Gastroesophageal sphincter (tissue), 3 donors: ENCODE results near the gene TUBGCP6.

Experiments
- POLR2A ChIP-seq, 2 donors: fragments of 450-650 bp; IDR thresholded peaks; one replicate each; pipeline ENCODE4 v1.6.1; 2017; ENCODE audit warnings: antibody characterized with exemption in 2 of 2, mild to moderate bottlenecking in 2 of 2, moderate library complexity in 1 of 2
- POLR2AphosphoS5 ChIP-seq: sonication (generic); formaldehyde crosslinking; IDR thresholded peaks from one replicate; pipeline ENCODE4 v1.6.1; 2017; ENCODE audit warnings: antibody characterized with exemption
- TF ChIP-seq, protein P1 (sequence below), 4 experiments: fragments of 200-600 bp in 2 of 4; fragments of 450-650 bp in 2 of 4; sonication (generic) in 1 of 4; IDR thresholded peaks; one replicate each; pipeline ENCODE4 v1.5.1; 2017 to 2019; ENCODE audit warnings: antibody characterized with exemption in 4 of 4, mild to moderate bottlenecking in 2 of 4, moderate library complexity in 2 of 4

GRCh38 chr22:50244420-50245213 is at the start of gene TUBGCP6:
- TF ChIP-seq, protein P1, sequence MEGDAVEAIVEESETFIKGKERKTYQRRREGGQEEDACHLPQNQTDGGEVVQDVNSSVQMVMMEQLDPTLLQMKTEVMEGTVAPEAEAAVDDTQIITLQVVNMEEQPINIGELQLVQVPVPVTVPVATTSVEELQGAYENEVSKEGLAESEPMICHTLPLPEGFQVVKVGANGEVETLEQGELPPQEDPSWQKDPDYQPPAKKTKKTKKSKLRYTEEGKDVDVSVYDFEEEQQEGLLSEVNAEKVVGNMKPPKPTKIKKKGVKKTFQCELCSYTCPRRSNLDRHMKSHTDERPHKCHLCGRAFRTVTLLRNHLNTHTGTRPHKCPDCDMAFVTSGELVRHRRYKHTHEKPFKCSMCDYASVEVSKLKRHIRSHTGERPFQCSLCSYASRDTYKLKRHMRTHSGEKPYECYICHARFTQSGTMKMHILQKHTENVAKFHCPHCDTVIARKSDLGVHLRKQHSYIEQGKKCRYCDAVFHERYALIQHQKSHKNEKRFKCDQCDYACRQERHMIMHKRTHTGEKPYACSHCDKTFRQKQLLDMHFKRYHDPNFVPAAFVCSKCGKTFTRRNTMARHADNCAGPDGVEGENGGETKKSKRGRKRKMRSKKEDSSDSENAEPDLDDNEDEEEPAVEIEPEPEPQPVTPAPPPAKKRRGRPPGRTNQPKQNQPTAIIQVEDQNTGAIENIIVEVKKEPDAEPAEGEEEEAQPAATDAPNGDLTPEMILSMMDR (IDR thresholded peaks at IDR 0.05): peak in 3 of 4 experiments; percentile 47 to 58 (median 48)
- TF ChIP-seq POLR2A (IDR thresholded peaks at IDR 0.05) (peak; percentile 83 to 85), POLR2AphosphoS5 (peak; percentile 96)
